GM19467 (cell line): ENCODE measurements around the gene ADCY7.
A peak's percentile ranks its signal among the peaks of the same experiment; 100 is the strongest.

Experiments used
- ATAC-seq: cut with Tn5 transposase; IDR thresholded peaks from one replicate; pipeline ENCODE4 v1.9.1; 2021; ENCODE audit warnings: mild to moderate bottlenecking, moderate library complexity; ENCODE audit not compliant: unreplicated experiment

The ADCY7 gene

DNA sequence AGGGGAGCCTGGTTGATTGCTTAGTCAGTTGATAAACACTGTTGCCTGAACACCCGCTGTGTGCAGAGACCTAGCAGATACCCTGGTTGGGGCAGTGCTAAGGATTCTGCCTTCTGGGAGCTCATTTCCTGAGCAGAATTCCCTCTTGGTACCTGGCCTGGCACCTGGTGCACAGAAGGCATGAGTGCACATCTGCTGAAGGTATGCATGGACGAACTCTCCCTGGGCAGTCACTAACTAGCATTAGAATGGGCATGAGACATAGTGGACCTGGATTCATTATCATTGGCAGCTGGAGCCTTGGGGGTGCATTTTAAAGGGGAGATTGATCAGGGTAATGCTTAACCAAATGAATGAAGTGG lies 13.1 kb downstream of the ADCY7 start:
- no peak for ATAC-seq

DNA sequence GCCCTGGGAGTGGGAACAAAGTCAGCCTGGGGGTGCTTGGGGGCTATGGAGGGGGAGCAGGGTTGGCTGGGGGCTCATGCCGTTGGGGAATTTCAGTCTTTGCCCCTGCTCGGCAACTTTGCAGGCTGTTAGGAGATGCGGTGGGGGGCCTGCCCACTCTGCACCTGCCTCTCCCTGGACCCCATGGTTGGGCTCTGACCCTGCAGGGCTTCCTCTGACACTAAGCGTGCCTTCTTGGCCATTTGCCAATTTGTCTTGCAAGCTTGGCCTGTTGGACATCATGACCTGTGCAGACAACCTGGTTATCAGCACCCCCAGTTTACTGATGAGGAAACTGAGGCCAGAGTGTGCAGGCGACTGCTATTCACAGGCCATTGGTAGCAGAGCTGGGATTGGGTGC lies 14.6 kb downstream of the ADCY7 start:
- ATAC-seq = no peak

DNA sequence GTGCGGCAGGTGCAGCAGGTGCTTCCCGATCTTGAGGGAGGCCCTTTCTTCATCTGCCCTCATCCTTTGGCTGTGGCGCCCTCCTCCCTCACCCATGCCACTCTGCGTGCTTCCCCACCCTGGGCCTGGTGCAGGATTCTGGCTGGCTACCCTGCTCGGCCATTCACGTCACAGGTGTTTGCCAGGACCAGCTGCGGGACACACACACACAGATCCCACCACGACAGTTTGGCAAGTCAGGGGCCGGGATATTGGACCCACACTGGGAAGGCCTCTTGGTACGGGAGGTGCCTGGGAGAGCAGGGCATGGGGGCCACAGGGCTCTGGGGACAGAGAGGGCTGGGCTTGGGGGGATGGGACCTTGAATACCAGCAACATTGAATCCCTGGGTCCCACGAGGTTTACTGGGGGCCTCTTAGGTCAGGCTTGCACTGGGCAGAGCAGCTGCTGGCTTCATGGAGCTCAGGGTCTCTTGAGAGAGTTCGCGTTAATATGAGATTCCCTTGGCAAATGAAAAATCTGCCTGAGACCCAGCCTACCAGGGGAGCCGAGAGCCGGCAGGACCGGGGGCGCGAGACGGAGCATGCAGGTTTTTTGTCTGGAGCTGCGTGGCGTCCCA lies 15.1 kb downstream of the ADCY7 start:
- ATAC-seq = no peak

DNA sequence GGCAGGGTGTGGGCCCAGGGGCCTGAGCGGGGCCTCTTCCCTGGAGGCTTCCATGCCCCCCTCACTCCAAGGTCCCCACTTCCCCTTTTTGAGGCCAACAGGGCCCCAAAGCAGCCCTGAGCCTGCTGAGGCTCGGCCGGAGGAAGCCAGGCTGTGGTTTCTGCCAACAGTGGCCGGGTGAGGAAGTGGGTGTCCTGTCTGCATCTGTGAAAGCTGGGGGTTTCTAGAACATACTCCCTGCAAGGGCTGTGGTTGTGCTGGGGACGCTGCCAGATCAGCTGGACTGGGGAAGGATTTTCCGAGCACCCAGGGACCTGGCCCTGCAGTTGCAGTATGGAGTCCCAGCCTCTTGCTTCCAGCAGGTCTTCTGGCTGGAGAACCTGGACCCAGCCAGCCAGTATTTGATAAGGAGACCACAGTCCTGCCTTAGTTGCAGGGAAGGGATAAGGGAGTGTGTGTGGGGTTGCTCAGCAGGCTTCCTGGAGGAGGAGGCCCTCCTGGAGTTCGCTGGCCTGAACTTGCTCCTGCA lies 15.7 kb downstream of the ADCY7 start:
- peak; percentile 94 for ATAC-seq

DNA sequence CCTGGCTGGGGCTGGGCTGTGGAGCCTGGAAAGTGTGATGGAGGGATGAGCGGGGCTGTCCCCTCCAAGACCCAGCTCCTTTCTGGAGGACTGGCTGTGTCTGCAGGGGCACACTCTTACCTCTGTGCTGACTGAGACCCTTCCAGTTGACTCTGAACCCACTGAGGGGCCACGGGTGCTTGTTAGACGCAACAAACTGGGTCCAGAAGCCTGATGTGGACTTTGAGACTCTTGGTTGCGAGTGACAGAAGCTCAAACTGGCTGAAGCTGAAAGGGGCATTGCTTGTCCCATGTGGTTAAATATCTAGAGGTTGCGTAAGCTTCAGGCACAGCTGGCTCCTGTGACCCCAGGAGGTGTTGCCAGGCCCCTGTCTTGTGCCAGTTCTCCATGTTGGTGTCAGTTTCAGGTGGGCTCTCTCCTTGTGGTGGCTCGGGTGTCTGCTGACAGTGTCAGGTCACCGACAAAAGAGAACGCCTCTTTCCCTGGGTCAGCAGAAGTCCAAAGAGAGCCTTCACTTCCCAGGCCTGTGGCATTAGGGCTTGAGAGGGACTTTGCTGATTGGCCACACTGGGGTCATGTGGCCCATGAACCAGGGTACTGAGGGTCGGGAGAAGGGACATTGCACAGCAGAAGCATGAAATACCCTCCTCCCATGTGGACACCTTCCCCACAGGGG lies 16.7 kb downstream of the ADCY7 start:
- no peak for ATAC-seq

DNA sequence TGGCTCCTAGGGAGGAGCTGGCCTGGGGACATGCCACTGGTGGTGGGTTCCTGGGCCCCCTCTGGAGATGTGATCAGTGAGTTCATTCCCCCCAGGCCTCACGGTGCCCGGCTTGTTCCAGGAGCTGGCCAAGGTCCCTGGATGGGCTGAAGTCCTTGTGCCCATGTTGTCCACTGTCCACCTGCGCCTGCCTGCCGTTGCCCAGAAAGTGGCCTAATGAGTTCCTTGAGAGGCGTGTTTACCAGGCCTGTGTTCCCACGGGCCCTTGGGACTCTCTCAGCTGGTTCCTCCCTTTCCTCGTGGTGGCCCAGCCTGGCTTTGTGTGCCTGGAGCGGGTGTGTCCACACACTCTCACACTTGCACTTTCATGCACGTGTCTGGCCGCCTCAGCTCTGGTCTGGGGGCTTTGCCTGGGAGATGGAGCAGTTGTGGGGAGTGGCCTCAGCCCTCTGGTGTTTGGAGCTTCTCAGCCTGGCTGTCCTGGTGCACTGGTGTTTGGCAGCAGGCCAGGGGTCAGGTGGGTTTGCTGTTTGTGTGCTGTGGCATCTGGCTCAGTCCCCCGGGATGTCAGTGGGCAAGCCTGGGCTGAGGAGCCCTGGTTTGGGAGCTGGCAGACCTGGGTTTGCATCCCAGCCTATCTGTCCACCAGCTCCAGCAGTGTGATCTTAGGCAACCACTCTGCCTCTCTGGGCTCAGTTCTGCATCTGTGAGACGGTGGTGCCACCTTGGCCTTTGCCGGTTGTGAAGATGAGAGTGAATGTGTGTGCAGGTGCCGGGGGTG lies 18.0 kb downstream of the ADCY7 start:
- ATAC-seq = no peak

DNA sequence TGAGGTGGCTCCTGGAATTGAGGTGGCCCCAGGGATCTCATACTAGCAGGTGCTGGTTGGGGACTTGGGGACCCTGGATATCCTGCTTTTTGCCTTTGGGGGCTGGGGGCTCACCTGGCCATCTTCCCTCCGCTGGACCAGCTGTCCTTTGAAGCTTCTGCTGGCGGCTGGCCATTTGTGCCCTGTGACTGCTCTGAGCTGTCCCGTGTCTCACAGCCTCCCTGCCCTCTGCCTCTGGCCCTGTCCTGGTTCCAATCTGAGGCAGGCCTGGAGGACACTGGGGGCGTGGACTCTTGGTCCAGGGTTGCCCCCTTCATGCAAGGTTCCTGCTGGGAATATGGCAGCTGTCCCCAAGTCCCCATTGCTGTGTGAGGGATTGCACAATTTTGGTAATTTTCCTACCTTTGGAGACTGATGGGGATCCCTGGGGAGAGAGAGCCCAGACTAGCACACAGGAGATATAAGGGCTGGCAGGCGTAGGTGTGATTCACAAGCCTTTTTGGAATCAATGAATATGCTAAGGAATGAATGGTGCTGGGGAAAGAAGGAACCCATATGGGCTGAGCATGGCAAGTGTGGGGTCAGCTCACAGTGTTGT lies 19.2 kb downstream of the ADCY7 start:
- ATAC-seq = no peak

DNA sequence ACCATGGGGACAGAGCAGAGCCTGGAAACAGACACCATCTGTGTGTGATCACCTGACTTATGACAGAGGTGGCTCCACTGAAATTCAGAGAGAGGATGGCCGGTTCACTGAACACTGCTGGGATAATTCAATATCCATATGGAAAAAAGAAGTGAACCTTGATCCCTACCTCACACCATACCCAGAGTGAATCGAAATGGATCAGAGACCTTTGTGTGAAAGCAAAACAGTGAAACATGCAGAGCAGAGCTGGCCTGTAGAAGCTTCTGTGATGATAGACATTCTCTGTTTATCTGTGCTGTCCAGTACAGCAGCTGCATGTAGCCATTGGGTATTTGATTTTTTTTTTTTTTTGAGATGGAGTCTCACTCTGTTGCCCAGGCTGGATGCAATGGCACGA lies 20.3 kb downstream of the ADCY7 start:
- ATAC-seq = no peak

DNA sequence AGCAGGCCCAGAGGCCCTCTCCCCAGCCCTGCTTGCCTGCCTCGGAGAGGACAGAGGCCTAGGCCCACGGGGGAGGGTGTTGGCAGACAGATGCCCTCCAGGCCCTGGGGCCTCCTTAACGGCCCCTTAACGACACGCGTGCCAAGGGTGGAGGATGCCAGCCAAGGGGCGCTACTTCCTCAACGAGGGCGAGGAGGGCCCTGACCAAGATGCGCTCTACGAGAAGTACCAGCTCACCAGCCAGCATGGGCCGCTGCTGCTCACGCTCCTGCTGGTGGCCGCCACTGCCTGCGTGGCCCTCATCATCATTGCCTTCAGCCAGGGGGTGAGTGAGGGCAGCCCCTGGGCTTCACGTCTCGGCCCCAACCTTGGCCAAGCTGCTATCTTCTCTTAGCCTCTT lies 21.7 kb downstream of the ADCY7 start:
- ATAC-seq = no peak

DNA sequence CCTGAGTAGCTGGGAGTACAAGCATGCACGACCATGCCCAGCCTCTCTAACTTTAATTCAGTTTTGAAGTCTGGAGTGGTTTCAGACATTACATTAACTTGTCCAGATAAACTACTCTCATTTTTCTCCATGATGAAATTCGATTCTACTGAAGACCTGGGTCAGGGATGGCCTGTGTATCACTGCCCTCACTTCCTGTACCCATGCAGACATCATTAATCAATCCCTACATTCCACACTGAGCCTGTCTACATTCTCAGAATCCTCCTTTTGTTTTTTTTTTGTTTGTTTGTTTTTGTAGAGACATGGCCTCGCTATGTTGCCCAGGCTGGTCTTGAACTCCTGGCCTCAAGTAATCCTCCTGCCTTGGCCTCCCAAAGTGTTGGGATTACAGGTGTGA lies 22.6 kb downstream of the ADCY7 start:
- ATAC-seq = no peak

DNA sequence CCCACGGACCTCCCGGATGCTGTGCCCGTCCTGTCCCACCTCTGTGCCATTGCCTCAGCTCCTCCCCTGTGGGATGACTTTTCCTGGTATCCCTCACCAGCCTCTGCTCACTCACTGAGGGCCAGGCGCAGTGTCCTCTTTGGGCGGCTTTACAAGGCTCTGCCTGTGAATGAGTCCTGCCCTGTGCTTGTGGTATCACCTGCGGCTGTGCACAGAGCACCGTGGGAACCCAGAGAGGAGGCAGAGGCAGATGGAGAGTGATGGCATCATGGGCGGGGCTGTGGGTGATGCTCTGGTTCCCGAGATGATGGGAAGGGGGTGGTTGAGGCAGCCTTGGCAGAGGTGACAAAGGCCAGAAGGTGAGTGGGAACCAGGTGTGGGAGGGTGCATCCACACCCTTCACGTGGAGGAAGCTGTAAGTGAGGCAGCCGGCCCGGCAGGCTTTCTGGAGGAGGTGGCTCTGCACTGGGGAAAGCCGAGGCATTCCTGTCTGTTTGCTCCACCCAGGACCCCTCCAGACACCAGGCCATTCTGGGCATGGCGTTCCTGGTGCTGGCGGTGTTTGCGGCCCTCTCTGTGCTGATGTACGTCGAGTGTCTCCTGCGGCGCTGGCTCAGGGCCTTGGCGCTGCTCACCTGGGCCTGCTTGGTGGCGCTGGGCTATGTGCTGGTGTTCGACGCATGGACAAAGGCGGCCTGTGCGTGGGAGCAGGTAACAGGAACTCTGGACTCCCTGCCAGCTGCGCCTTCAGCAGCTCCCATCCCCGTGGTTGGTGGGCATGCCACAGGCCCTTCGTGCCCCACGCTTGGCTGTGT lies 23.8 kb downstream of the ADCY7 start:
- ATAC-seq = no peak

DNA sequence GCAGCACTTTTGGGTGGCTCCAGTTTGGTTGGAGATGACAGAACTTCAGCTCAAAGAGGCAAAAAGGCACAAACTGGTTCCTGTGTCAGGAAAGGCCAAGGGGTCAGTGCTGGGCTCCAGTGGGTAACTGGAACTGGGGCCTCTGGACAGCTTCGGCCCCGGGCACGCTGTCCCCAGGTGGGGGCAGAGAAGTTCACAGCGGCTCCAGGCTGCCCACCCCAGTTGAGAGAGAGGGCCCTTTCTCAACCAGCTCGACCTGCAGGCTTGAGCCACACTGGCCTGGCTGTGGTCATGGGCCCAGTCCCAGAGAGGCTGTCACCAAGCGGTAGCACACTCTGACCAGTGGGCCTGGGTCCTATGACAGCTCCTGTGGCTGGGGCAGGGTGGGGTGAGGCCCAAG lies 24.5 kb downstream of the ADCY7 start:
- no peak for ATAC-seq

DNA sequence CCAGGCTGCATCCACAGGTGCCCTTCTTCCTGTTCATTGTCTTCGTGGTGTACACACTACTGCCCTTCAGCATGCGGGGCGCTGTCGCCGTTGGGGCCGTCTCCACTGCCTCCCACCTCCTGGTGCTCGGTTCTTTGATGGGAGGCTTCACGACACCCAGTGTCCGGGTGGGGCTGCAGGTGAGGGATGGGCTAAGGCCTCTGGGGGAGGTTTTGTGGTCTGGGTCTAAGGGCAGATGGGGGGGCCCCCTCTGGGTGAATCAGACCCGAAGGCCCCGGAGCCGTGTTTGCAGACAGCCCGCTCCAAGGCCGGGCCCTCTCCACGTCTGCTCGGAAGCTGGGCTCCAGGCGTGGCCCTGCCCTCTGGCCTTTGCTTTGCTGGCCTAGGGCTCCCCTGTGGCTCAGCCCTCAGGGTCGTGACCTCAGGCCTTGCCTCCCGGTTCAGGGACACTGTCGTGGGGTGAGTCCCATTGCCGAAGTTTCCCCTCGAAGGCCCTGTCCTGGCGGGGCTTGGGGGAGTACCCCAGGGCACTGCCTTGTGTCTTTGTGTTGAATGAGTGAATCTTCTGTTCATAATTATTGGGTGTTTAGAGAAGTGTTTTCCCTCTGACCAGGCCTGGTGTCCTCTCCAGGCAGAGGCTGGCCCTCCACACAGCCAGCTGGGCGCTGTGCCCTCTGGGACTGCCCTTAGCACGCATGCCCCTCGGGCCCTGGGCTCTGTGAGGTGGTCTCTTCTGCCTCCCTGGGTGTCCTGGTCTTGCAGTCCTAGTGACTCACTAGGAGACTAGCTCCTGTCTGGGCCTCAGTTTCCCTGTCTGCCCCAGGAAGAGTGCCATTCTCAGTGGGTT lies 25.6 kb downstream of the ADCY7 start:
- no peak for ATAC-seq

DNA sequence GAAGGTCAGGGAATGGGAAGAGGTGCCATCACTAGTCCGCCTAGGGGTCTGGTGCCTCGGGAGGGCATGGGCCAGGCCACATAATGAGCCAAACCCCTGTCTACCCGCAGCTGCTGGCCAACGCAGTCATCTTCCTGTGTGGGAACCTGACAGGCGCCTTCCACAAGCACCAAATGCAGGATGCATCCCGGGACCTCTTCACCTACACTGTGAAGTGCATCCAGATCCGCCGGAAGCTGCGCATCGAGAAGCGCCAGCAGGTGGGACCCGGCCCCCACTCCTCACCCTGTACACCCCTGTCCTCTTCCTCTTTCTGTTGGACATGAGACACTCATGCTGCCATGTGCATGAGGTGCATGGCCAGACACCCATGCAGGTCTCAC lies 26.2 kb downstream of the ADCY7 start:
- no peak for ATAC-seq

DNA sequence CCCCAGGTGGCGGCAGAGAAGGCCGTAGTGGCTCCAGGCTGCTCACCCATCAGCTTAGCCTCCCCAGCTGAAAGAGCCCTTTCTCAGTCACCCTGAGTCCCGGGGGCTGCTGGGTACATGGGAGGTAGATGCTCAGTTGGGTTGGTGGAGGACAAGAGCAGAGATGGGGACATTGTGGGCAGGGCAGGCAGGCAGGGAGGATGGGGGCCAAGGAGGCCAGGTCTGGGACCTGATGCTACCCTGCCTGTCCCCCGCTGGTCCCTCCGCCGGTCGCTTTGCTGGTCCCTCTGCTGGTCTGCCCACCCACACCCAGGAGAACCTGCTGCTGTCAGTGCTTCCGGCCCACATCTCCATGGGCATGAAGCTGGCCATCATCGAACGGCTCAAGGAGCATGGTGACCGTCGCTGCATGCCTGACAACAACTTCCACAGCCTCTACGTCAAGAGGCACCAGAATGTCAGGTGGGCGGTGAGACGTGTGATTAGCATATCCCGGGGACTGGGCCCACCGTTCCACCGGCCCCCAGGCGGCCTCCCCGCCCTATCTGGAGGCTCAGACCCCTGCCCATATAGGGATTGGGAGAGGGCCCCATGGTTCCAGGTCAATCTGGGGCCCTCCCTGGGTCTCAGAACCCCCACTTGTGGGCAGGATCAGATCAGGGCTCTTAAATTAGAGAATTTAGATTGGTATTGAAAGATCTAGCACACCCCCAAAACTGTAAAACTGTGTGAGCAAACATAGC lies 26.9 kb downstream of the ADCY7 start:
- ATAC-seq = no peak

DNA sequence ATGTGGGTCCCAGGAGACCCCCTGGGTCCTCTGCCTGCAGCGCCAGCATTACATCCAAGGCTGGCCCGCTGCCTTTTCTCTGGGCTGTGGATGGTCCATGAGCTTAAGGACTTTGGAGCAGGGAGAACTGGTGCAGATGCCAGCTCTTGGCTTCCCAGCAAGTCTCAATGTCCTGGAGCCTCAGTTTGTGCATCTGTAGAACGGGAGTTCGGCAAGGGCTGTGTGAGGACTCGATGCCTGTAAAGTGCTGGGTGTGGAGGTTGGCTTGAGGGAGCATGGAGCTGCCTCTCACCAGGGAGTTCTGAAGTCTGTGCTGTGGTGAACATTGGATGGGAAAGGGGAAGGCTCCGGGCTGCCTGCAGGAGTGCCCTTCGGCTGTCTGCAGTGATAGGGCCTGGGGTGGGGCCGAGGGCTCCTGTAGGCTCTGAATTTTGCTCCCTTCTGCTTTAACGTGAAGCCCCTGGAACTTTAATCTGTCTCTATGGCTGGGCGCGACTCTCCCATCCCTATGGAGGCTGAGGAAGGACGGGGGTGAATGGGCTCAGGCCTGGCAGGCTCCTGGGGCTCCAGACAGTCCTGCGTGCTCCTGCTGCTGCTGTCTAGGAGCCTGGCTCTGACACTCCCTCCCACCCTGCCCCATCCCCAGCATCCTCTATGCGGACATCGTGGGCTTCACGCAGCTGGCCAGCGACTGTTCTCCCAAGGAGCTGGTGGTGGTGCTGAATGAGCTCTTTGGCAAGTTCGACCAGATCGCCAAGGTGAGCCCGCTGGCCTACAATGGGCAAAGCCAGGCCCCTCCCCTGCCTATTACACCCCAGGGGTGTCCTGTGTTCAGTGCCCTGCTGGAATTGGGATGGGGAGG lies 27.9 kb downstream of the ADCY7 start:
- ATAC-seq = no peak

DNA sequence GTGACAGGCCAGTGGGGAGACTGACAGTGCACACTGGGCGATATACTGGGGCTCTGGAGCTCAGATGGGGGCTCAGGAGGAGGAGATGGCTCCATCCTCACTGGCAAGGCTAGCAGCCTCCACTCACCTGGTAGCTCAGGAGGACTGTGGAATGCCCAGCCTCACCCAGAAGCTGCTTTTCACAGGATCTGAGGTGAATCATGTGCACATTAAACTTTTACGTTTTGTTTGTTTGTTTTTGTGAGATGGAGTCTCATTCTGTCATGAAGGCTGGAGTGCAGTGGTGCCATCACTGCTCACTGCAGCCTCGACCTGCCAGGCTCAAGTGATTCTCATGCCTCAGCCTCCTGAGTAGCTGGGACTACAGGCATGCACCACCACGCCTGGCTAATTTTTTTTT lies 28.6 kb downstream of the ADCY7 start:
- no peak for ATAC-seq

DNA sequence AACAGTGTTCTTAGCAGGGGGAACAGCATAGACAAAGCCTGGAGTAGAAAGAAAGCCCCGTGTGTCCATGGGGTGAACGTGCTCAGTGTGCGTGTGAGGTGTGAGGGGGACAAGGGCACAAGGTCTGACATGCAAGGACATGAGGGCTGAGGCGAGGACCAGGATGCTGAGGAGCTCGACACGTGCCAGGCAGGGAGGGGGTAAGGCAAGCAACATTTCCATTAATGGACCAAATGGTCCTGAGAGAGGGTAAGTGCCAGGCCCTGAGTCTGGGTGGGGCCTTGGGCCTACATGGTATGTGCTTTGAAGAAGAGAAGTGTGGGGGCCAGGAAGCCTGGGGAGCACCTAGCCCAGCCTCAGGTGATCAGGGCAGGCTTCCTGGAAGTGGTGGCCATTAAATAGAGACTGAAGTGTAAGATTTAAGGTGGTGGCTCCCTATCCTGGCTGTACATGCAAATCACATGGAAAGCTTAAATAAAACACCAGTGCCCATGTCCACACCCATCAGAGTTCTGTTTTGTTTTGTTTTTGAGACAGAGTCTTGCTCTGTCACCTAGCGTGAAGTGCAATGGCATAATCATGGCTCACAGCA lies 29.3 kb downstream of the ADCY7 start:
- ATAC-seq = no peak
